ENCODE results near the gene CCDC146.

The CCDC146 gene

DNA sequence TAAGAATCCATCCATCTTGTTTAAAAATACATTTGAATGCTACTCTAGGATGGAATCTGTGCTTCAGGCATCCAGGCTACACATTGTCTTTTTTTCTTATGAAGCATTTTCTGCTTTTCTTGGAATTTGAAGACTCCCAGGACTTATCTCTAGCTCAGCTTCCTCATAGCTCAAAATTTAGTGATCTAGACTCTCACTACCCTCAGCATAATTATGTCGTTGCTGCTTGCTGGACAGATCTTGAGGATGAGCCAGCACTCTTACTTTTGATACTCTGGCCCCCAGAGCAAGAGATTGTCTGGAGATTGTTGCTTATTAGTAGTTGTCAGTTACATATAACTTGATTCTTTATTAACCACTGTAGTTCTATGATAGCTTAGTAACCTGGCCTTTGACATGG, 160.5 kb downstream of the CCDC146 start:
- Histone ChIP-seq H2BK5ac (ENCODE audit: low read length) (no peak overlapping the region), H3K14ac (ENCODE audit: low read length) (no peak overlapping the region), H2AK5ac (ENCODE audit: low read depth, low read length) (no peak overlapping the region), H3K36me3 (replicated peaks in 1 of 2; ENCODE audit: control insufficient read depth in 2 of 2, insufficient read depth in 2 of 2, low read length in 2 of 2) (no peaks in the 10 kb centered on the region), H3K4me1 (ENCODE audit: control insufficient read depth in 2 of 2, insufficient read depth in 1 of 2, low read depth in 1 of 2, low read length in 2 of 2) (no peaks in the 10 kb centered on the region), H3K23ac (ENCODE audit: low read depth, low read length, poor library complexity) (no peak overlapping the region), H3K4ac (ENCODE audit: low read length) (no peak overlapping the region), H3K27ac (replicated peaks; ENCODE audit: low read length) (no peak overlapping the region), H4K8ac (ENCODE audit: low read depth, low read length) (no peak overlapping the region), H3K27me3 (ENCODE audit: control insufficient read depth in 3 of 3, insufficient read depth in 3 of 3, low read depth in 1 of 3, low read length in 3 of 3) (no peaks in the 10 kb centered on the region), H3K9ac (ENCODE audit: low read depth, low read length, poor library complexity) (no peak overlapping the region), H3K18ac (ENCODE audit: low read length) (no peak overlapping the region), H2BK120ac (ENCODE audit: low read depth, low read length) (no peak overlapping the region), H3K4me2 (ENCODE audit: insufficient read depth, low read length, poor library complexity, severe bottlenecking) (no peak overlapping the region), H3K9me3 (replicated peaks in 1 of 2; ENCODE audit: control insufficient read depth in 2 of 2, insufficient read depth in 1 of 2, low read depth in 1 of 2, low read length in 2 of 2) (no peaks in the 10 kb centered on the region), H2AFZ (ENCODE audit: low read length) (no peak overlapping the region), H3K4me3 (ENCODE audit: low read length in 2 of 2) (no peak overlapping the region), H3K79me1 (ENCODE audit: low read depth, low read length) (no peaks in the 10 kb centered on the region), H2BK15ac (ENCODE audit: low read length) (no peak overlapping the region), H2BK12ac (ENCODE audit: low read length) (no peak overlapping the region), H4K91ac (ENCODE audit: low read depth, low read length, poor library complexity) (no peak overlapping the region)
- no CpG with 5 or more reads among the region's 1 CpG for WGBS, 2 donors (ENCODE audit: extremely low coverage in 2 of 2, insufficient read length in 2 of 2, insufficient replicate concordance in 1 of 2)
- no peak for DNase-seq (ENCODE audit: low spot score)

GRCh38 chr7:77284005-77284404, 161.6 kb downstream of the CCDC146 start:
- no CpG with 5 or more reads among the region's 4 CpGs for WGBS, 2 donors (ENCODE audit: extremely low coverage in 2 of 2, insufficient read length in 2 of 2, insufficient replicate concordance in 1 of 2)
- H2BK120ac ChIP-seq (ENCODE audit: low read depth, low read length), result no peak overlapping the region
- H3K79me1 ChIP-seq (ENCODE audit: low read depth, low read length), result no peaks in the 10 kb centered on the region
- no peaks in the 10 kb centered on the region for H3K4me1 ChIP-seq (ENCODE audit: control insufficient read depth in 2 of 2, insufficient read depth in 1 of 2, low read depth in 1 of 2, low read length in 2 of 2)
- H2AFZ ChIP-seq (ENCODE audit: low read length), result no peak overlapping the region
- no peak overlapping the region for H3K9ac ChIP-seq (ENCODE audit: low read depth, low read length, poor library complexity)
- no peaks in the 10 kb centered on the region for H3K27me3 ChIP-seq (ENCODE audit: control insufficient read depth in 3 of 3, insufficient read depth in 3 of 3, low read depth in 1 of 3, low read length in 3 of 3)
- H2BK5ac ChIP-seq (ENCODE audit: low read length), result no peak overlapping the region
- H3K23ac ChIP-seq (ENCODE audit: low read depth, low read length, poor library complexity), result no peak overlapping the region
- H2BK12ac ChIP-seq (ENCODE audit: low read length), result no peak overlapping the region
- H3K18ac ChIP-seq (ENCODE audit: low read length), result no peak overlapping the region
- H4K91ac ChIP-seq (ENCODE audit: low read depth, low read length, poor library complexity), result no peak overlapping the region
- no peak overlapping the region for H3K4ac ChIP-seq (ENCODE audit: low read length)
- no peak overlapping the region for H3K4me3 ChIP-seq (ENCODE audit: low read length in 2 of 2)
- no peak overlapping the region for H3K4me2 ChIP-seq (ENCODE audit: insufficient read depth, low read length, poor library complexity, severe bottlenecking)
- H2AK5ac ChIP-seq (ENCODE audit: low read depth, low read length), result no peak overlapping the region
- no peaks in the 10 kb centered on the region for H3K36me3 ChIP-seq (replicated peaks in 1 of 2; ENCODE audit: control insufficient read depth in 2 of 2, insufficient read depth in 2 of 2, low read length in 2 of 2)
- H3K14ac ChIP-seq (ENCODE audit: low read length), result no peak overlapping the region
- no peak overlapping the region for H3K27ac ChIP-seq (replicated peaks; ENCODE audit: low read length)
- no peak overlapping the region for H2BK15ac ChIP-seq (ENCODE audit: low read length)
- no peak for DNase-seq (ENCODE audit: low spot score)
- H3K9me3 ChIP-seq (replicated peaks in 1 of 2; ENCODE audit: control insufficient read depth in 2 of 2, insufficient read depth in 1 of 2, low read depth in 1 of 2, low read length in 2 of 2), result no peaks in the 10 kb centered on the region
- H4K8ac ChIP-seq (ENCODE audit: low read depth, low read length), result no peak overlapping the region

GRCh38 chr7:77284616-77285015, 162.2 kb downstream of the CCDC146 start:
- H3K18ac ChIP-seq (ENCODE audit: low read length), result no peak overlapping the region
- H3K4me1 ChIP-seq (ENCODE audit: control insufficient read depth in 2 of 2, insufficient read depth in 1 of 2, low read depth in 1 of 2, low read length in 2 of 2), result no peaks in the 10 kb centered on the region
- no peak overlapping the region for H4K91ac ChIP-seq (ENCODE audit: low read depth, low read length, poor library complexity)
- H2BK120ac ChIP-seq (ENCODE audit: low read depth, low read length), result no peak overlapping the region
- H3K23ac ChIP-seq (ENCODE audit: low read depth, low read length, poor library complexity), result no peak overlapping the region
- no CpG with 5 or more reads among the region's 2 CpGs for WGBS, 2 donors (ENCODE audit: extremely low coverage in 2 of 2, insufficient read length in 2 of 2, insufficient replicate concordance in 1 of 2)
- H3K27ac ChIP-seq (replicated peaks; ENCODE audit: low read length), result no peak overlapping the region
- H3K79me1 ChIP-seq (ENCODE audit: low read depth, low read length), result no peaks in the 10 kb centered on the region
- H3K4me3 ChIP-seq (ENCODE audit: low read length in 2 of 2), result no peak overlapping the region
- no peak overlapping the region for H3K4me2 ChIP-seq (ENCODE audit: insufficient read depth, low read length, poor library complexity, severe bottlenecking)
- H2AK5ac ChIP-seq (ENCODE audit: low read depth, low read length), result no peak overlapping the region
- no peak overlapping the region for H3K4ac ChIP-seq (ENCODE audit: low read length)
- no peaks in the 10 kb centered on the region for H3K27me3 ChIP-seq (ENCODE audit: control insufficient read depth in 3 of 3, insufficient read depth in 3 of 3, low read depth in 1 of 3, low read length in 3 of 3)
- no peak overlapping the region for H3K14ac ChIP-seq (ENCODE audit: low read length)
- H2BK15ac ChIP-seq (ENCODE audit: low read length), result no peak overlapping the region
- no peak for DNase-seq (ENCODE audit: low spot score)
- H3K36me3 ChIP-seq (replicated peaks in 1 of 2; ENCODE audit: control insufficient read depth in 2 of 2, insufficient read depth in 2 of 2, low read length in 2 of 2), result no peaks in the 10 kb centered on the region
- H4K8ac ChIP-seq (ENCODE audit: low read depth, low read length), result no peak overlapping the region
- no peak overlapping the region for H2BK12ac ChIP-seq (ENCODE audit: low read length)
- no peak overlapping the region for H2BK5ac ChIP-seq (ENCODE audit: low read length)
- no peaks in the 10 kb centered on the region for H3K9me3 ChIP-seq (replicated peaks in 1 of 2; ENCODE audit: control insufficient read depth in 2 of 2, insufficient read depth in 1 of 2, low read depth in 1 of 2, low read length in 2 of 2)
- H3K9ac ChIP-seq (ENCODE audit: low read depth, low read length, poor library complexity), result no peak overlapping the region
- H2AFZ ChIP-seq (ENCODE audit: low read length), result no peak overlapping the region

DNA sequence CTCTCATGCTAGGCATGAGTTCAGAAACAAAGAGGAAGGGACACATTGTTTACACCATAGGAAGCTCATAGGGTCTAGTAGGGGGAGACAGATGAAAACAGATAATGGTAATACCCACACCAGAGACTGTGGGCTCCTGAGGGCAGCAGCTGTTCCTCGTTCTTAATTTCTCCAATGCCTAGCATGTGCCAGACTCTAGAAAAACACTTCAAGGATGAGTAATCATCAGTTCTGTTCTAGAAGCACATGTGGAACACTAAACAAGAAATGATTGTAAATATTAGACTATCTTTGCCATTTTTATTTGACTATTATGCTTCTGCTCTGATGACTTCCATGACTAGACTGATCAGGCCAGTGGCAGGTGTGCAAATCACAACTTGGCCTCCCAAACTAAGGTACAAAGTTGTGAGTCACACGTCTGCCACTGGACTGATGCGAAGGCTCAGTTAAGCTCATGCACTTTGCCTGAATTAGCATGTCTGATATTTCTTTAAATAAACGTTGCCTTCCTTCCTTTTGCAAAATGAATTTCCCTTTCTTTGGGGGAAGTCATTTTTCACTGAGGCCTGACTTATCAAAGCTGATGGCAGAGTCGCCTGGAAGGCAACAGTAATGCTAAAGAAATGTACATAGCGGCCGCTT, 166.4 kb downstream of the CCDC146 start:
- H4K8ac ChIP-seq (ENCODE audit: low read depth, low read length), result no peak overlapping the region
- H2BK15ac ChIP-seq (ENCODE audit: low read length), result no peak overlapping the region
- H3K23ac ChIP-seq (ENCODE audit: low read depth, low read length, poor library complexity), result no peak overlapping the region
- H2BK12ac ChIP-seq (ENCODE audit: low read length), result no peak overlapping the region
- H2BK120ac ChIP-seq (ENCODE audit: low read depth, low read length), result no peak overlapping the region
- H3K27ac ChIP-seq (replicated peaks; ENCODE audit: low read length), result no peak overlapping the region
- no peak overlapping the region for H2BK5ac ChIP-seq (ENCODE audit: low read length)
- no peak overlapping the region for H3K18ac ChIP-seq (ENCODE audit: low read length)
- no peaks in the 10 kb centered on the region for H3K79me1 ChIP-seq (ENCODE audit: low read depth, low read length)
- WGBS, 2 donors (ENCODE audit: extremely low coverage in 2 of 2, insufficient read length in 2 of 2, insufficient replicate concordance in 1 of 2), result no CpG with 5 or more reads among the region's 7 CpGs
- H2AK5ac ChIP-seq (ENCODE audit: low read depth, low read length), result no peak overlapping the region
- no peak overlapping the region for H3K4me3 ChIP-seq (ENCODE audit: low read length in 2 of 2)
- H2AFZ ChIP-seq (ENCODE audit: low read length), result no peak overlapping the region
- no peaks in the 10 kb centered on the region for H3K36me3 ChIP-seq (replicated peaks in 1 of 2; ENCODE audit: control insufficient read depth in 2 of 2, insufficient read depth in 2 of 2, low read length in 2 of 2)
- H3K27me3 ChIP-seq (ENCODE audit: control insufficient read depth in 3 of 3, insufficient read depth in 3 of 3, low read depth in 1 of 3, low read length in 3 of 3), result no peaks in the 10 kb centered on the region
- no peaks in the 10 kb centered on the region for H3K4me1 ChIP-seq (ENCODE audit: control insufficient read depth in 2 of 2, insufficient read depth in 1 of 2, low read depth in 1 of 2, low read length in 2 of 2)
- no peak overlapping the region for H3K9ac ChIP-seq (ENCODE audit: low read depth, low read length, poor library complexity)
- H3K4ac ChIP-seq (ENCODE audit: low read length), result no peak overlapping the region
- DNase-seq (ENCODE audit: low spot score), result no peak
- H4K91ac ChIP-seq (ENCODE audit: low read depth, low read length, poor library complexity), result no peak overlapping the region
- H3K4me2 ChIP-seq (ENCODE audit: insufficient read depth, low read length, poor library complexity, severe bottlenecking), result no peak overlapping the region
- H3K14ac ChIP-seq (ENCODE audit: low read length), result no peak overlapping the region
- no peaks in the 10 kb centered on the region for H3K9me3 ChIP-seq (replicated peaks in 1 of 2; ENCODE audit: control insufficient read depth in 2 of 2, insufficient read depth in 1 of 2, low read depth in 1 of 2, low read length in 2 of 2)
